Measurements from ENCODE around the gene SWAP70. TPM values are rescaled to one million over a fixed set of nuclear protein-coding genes. Genes with fewer than 3 reads are reported as not detected.

The SWAP70 gene
- total and polyA plus RNA-seq, 2 experiments from 2014 or later: 30.3 to 33.3 TPM

DNA sequence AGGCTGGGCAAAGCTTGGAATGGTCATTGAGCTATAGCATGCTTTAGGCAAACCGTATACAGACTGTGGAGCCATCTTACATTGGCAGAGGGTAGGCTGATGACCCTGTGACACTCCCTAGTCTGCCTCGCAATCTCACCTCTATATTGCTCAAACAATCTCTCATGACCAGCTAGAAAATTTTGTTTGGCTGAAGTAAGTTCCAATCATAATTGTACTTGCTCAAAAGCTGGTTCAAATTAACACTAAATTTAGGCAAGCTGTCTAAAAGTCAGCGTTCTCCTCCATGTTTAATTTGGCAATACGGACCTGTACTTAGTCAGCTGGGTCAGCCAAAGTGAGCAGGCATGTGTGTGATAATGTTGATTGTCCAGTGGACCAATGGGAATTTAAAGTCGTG, 133.0 kb downstream of the SWAP70 start (continued):
- TF ChIP-seq, protein P1, sequence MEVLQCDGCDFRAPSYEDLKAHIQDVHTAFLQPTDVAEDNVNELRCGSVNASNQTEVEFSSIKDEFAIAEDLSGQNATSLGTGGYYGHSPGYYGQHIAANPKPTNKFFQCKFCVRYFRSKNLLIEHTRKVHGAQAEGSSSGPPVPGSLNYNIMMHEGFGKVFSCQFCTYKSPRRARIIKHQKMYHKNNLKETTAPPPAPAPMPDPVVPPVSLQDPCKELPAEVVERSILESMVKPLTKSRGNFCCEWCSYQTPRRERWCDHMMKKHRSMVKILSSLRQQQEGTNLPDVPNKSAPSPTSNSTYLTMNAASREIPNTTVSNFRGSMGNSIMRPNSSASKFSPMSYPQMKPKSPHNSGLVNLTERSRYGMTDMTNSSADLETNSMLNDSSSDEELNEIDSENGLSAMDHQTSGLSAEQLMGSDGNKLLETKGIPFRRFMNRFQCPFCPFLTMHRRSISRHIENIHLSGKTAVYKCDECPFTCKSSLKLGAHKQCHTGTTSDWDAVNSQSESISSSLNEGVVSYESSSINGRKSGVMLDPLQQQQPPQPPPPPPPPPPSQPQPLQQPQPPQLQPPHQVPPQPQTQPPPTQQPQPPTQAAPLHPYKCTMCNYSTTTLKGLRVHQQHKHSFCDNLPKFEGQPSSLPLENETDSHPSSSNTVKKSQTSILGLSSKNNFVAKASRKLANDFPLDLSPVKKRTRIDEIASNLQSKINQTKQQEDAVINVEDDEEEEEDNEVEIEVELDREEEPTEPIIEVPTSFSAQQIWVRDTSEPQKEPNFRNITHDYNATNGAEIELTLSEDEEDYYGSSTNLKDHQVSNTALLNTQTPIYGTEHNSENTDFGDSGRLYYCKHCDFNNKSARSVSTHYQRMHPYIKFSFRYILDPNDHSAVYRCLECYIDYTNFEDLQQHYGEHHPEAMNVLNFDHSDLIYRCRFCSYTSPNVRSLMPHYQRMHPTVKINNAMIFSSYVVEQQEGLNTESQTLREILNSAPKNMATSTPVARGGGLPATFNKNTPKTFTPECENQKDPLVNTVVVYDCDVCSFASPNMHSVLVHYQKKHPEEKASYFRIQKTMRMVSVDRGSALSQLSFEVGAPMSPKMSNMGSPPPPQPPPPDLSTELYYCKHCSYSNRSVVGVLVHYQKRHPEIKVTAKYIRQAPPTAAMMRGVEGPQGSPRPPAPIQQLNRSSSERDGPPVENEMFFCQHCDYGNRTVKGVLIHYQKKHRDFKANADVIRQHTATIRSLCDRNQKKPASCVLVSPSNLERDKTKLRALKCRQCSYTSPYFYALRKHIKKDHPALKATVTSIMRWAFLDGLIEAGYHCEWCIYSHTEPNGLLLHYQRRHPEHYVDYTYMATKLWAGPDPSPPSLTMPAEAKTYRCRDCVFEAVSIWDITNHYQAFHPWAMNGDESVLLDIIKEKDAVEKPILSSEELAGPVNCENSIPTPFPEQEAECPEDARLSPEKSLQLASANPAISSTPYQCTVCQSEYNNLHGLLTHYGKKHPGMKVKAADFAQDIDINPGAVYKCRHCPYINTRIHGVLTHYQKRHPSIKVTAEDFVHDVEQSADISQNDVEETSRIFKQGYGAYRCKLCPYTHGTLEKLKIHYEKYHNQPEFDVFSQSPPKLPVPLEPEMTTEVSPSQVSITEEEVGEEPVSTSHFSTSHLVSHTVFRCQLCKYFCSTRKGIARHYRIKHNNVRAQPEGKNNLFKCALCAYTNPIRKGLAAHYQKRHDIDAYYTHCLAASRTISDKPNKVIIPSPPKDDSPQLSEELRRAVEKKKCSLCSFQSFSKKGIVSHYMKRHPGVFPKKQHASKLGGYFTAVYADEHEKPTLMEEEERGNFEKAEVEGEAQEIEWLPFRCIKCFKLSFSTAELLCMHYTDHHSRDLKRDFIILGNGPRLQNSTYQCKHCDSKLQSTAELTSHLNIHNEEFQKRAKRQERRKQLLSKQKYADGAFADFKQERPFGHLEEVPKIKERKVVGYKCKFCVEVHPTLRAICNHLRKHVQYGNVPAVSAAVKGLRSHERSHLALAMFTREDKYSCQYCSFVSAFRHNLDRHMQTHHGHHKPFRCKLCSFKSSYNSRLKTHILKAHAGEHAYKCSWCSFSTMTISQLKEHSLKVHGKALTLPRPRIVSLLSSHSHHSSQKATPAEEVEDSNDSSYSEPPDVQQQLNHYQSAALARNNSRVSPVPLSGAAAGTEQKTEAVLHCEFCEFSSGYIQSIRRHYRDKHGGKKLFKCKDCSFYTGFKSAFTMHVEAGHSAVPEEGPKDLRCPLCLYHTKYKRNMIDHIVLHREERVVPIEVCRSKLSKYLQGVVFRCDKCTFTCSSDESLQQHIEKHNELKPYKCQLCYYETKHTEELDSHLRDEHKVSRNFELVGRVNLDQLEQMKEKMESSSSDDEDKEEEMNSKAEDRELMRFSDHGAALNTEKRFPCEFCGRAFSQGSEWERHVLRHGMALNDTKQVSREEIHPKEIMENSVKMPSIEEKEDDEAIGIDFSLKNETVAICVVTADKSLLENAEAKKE (CRISPR knock-in tag; IDR thresholded peaks at IDR 0.05): no peak
- TF ChIP-seq, protein P2, sequence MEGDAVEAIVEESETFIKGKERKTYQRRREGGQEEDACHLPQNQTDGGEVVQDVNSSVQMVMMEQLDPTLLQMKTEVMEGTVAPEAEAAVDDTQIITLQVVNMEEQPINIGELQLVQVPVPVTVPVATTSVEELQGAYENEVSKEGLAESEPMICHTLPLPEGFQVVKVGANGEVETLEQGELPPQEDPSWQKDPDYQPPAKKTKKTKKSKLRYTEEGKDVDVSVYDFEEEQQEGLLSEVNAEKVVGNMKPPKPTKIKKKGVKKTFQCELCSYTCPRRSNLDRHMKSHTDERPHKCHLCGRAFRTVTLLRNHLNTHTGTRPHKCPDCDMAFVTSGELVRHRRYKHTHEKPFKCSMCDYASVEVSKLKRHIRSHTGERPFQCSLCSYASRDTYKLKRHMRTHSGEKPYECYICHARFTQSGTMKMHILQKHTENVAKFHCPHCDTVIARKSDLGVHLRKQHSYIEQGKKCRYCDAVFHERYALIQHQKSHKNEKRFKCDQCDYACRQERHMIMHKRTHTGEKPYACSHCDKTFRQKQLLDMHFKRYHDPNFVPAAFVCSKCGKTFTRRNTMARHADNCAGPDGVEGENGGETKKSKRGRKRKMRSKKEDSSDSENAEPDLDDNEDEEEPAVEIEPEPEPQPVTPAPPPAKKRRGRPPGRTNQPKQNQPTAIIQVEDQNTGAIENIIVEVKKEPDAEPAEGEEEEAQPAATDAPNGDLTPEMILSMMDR (conservative IDR thresholded peaks at IDR 0.05; ENCODE audit: low read depth in 2 of 2): no peak
- TF ChIP-seq EZH2phosphoT487 (IDR thresholded peaks at IDR 0.05; ENCODE audit: unreplicated experiment) (no peak), ZNF114 (CRISPR knock-in tag; IDR thresholded peaks at IDR 0.05) (no peak), EZH2 (IDR thresholded peaks at IDR 0.05; ENCODE audit: low read depth, unreplicated experiment) (no peak), POLR2AphosphoS5 (IDR thresholded peaks at IDR 0.05; ENCODE audit: low read depth) (no peak), NANOG (IDR thresholded peaks at IDR 0.05; ENCODE audit: borderline replicate concordance) (no peak)
- TF ChIP-seq, protein P3, sequence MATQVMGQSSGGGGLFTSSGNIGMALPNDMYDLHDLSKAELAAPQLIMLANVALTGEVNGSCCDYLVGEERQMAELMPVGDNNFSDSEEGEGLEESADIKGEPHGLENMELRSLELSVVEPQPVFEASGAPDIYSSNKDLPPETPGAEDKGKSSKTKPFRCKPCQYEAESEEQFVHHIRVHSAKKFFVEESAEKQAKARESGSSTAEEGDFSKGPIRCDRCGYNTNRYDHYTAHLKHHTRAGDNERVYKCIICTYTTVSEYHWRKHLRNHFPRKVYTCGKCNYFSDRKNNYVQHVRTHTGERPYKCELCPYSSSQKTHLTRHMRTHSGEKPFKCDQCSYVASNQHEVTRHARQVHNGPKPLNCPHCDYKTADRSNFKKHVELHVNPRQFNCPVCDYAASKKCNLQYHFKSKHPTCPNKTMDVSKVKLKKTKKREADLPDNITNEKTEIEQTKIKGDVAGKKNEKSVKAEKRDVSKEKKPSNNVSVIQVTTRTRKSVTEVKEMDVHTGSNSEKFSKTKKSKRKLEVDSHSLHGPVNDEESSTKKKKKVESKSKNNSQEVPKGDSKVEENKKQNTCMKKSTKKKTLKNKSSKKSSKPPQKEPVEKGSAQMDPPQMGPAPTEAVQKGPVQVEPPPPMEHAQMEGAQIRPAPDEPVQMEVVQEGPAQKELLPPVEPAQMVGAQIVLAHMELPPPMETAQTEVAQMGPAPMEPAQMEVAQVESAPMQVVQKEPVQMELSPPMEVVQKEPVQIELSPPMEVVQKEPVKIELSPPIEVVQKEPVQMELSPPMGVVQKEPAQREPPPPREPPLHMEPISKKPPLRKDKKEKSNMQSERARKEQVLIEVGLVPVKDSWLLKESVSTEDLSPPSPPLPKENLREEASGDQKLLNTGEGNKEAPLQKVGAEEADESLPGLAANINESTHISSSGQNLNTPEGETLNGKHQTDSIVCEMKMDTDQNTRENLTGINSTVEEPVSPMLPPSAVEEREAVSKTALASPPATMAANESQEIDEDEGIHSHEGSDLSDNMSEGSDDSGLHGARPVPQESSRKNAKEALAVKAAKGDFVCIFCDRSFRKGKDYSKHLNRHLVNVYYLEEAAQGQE (IDR thresholded peaks at IDR 0.05; ENCODE audit: unreplicated experiment): no peak
- TF ChIP-seq, protein P4, sequence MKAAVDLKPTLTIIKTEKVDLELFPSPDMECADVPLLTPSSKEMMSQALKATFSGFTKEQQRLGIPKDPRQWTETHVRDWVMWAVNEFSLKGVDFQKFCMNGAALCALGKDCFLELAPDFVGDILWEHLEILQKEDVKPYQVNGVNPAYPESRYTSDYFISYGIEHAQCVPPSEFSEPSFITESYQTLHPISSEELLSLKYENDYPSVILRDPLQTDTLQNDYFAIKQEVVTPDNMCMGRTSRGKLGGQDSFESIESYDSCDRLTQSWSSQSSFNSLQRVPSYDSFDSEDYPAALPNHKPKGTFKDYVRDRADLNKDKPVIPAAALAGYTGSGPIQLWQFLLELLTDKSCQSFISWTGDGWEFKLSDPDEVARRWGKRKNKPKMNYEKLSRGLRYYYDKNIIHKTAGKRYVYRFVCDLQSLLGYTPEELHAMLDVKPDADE (IDR thresholded peaks at IDR 0.05): no peak
